Endothelial cell of umbilical vein (primary cell): ENCODE results near the gene AIDA. TPM values are rescaled to one million over a fixed set of nuclear protein-coding genes. Genes with fewer than 3 reads are reported as not detected.

Source experiments
- BruUV-seq: library from RNA; stranded (reverse); fragments of 400-500 nt; replicated peaks from 2 replicates; lab custom pipeline; 2021; lab: Mats Ljungman, UMichigan
- CTCF ChIA-PET: fragments of 300-600, 350-600 bp; sonication (Branson Sonifier 250); formaldehyde crosslinking; loops from one replicate; lab custom pipeline; 2021; ENCODE audit warnings: antibody characterized with exemption, inconsistent platforms; lab: Charles Lee
- POLR2A ChIA-PET: fragments of 300-600, 350-600 bp; sonication (Branson Sonifier 250); formaldehyde crosslinking; loops from one replicate; lab custom pipeline; 2021; ENCODE audit warnings: antibody characterized with exemption, inconsistent platforms; lab: Charles Lee
- DNase-seq: peaks from one replicate; pipeline ENCODE4 v3.0.0-alpha.2; 2011; ENCODE audit warnings: low read depth, low spot score
- FAIRE-seq: peaks from 2 replicates; lab custom pipeline; 2011; peaks lifted over from hg19 to GRCh38; lab: Jason Lieb, UNC
- H2AFZ ChIP-seq: 2 replicates; pipeline ENCODE4 v1.6.0; 2012; ENCODE audit warnings: low read depth, low read length, control low read depth, inconsistent platforms
- H3K27ac ChIP-seq: 2 replicates; pipeline ENCODE4 v1.5.1; 2011; ENCODE audit warnings: low read depth, mild to moderate bottlenecking, control low read depth, low read length, moderate library complexity; ENCODE audit not compliant: insufficient read depth
- H3K27me3 ChIP-seq, 2 experiments: 2 replicates each; pipeline versions ENCODE4 v1.6.0 to v1.6.1; 2011; ENCODE audit warnings: low read length in 2 of 2, mixed read lengths in 1 of 2; ENCODE audit not compliant: control insufficient read depth in 2 of 2, insufficient read depth in 2 of 2
- H3K36me3 ChIP-seq, 2 experiments: 2 replicates in 1 of 2; 3 replicates in 1 of 2; pipeline ENCODE4 v1.5.1; 2011; ENCODE audit warnings: low read length in 2 of 2, mild to moderate bottlenecking in 1 of 2, moderate library complexity in 1 of 2; ENCODE audit not compliant: control insufficient read depth in 2 of 2, insufficient read depth in 2 of 2; ENCODE audit errors: extremely low read depth in 1 of 2
- H3K4me1 ChIP-seq: 3 replicates; pipeline ENCODE4 v1.5.1; 2011; ENCODE audit warnings: mild to moderate bottlenecking, low read length; ENCODE audit not compliant: control insufficient read depth, insufficient read depth; ENCODE audit errors: extremely low read depth
- H3K4me2 ChIP-seq: 2 replicates; pipeline ENCODE4 v1.6.1; 2011; ENCODE audit warnings: low read length, control low read depth, mixed read lengths; ENCODE audit not compliant: insufficient read depth
- H3K4me3 ChIP-seq, 3 experiments: fragments of 200-600 bp in 1 of 3; sonication (generic), shearing (Covaris generic) in 1 of 3; replicated peaks in 1 of 3; 2 replicates each; pipeline ENCODE4 v1.5.1; 2011 to 2016; ENCODE audit warnings: control low read depth in 3 of 3, low read length in 3 of 3, mild to moderate bottlenecking in 2 of 3, inconsistent platforms in 1 of 3, low read depth in 1 of 3, moderate library complexity in 1 of 3; ENCODE audit not compliant: insufficient read depth in 1 of 3
- H3K79me2 ChIP-seq: 2 replicates; pipeline ENCODE4 v1.6.0; 2012; ENCODE audit warnings: low read length, inconsistent platforms; ENCODE audit not compliant: control insufficient read depth, insufficient read depth
- H3K9ac ChIP-seq: replicated peaks from 2 replicates; pipeline ENCODE3; 2011; ENCODE audit warnings: low read length, control low read depth; ENCODE audit not compliant: insufficient read depth; ENCODE audit errors: extremely low read depth
- H3K9me1 ChIP-seq: replicated peaks from 3 replicates; pipeline ENCODE4 v1.6.0; 2011; ENCODE audit warnings: mild to moderate bottlenecking, low read length; ENCODE audit not compliant: control insufficient read depth, insufficient read depth; ENCODE audit errors: extremely low read depth
- H3K9me3 ChIP-seq: replicated peaks from 2 replicates; pipeline ENCODE4 v1.5.1; 2012; ENCODE audit warnings: low read length, inconsistent platforms; ENCODE audit not compliant: control insufficient read depth, insufficient read depth
- H4K20me1 ChIP-seq: replicated peaks from 2 replicates; pipeline ENCODE3; 2011; ENCODE audit warnings: mild to moderate bottlenecking, low read length; ENCODE audit not compliant: control insufficient read depth, insufficient read depth; ENCODE audit errors: extremely low read depth
- CTCF ChIP-seq, 2 donors: IDR thresholded peaks; 1 replicate in 1 of 2; 2 replicates in 1 of 2; pipeline ENCODE4 v1.5.1; 2011; ENCODE audit warnings: low read length in 2 of 2, mild to moderate bottlenecking in 2 of 2, moderate library complexity in 2 of 2, control low read depth in 1 of 2, inconsistent platforms in 1 of 2, low read depth in 1 of 2; ENCODE audit not compliant: insufficient read depth in 1 of 2; ENCODE audit errors: extremely low read depth in 1 of 2
- FOS ChIP-seq: IDR thresholded peaks from 2 replicates; pipeline ENCODE4 v1.6.1; 2011; ENCODE audit warnings: mild to moderate bottlenecking, low read length, moderate library complexity, borderline replicate concordance; ENCODE audit not compliant: insufficient read depth
- GATA2 ChIP-seq: IDR thresholded peaks from 2 replicates; pipeline ENCODE4 v1.7.0; 2011; ENCODE audit warnings: low read depth, mild to moderate bottlenecking, moderate library complexity, mixed read lengths, low read length; ENCODE audit not compliant: insufficient read length, insufficient read depth
- JUN ChIP-seq: IDR thresholded peaks from 2 replicates; pipeline ENCODE4 v1.6.1; 2011; ENCODE audit warnings: borderline replicate concordance, low read depth; ENCODE audit not compliant: insufficient read length, insufficient read depth
- MAX ChIP-seq: IDR thresholded peaks from 2 replicates; pipeline ENCODE4 v1.6.1; 2011; ENCODE audit not compliant: insufficient read depth, insufficient read length
- MYC ChIP-seq: IDR thresholded peaks from one replicate; pipeline ENCODE4 v1.6.1; 2011; ENCODE audit warnings: mild to moderate bottlenecking, low read depth, low read length
- POLR2AphosphoS5 ChIP-seq: IDR thresholded peaks from 2 replicates; pipeline ENCODE4 v1.6.1; 2012; ENCODE audit warnings: low read depth, mild to moderate bottlenecking, control low read depth, low read length, moderate library complexity; ENCODE audit not compliant: insufficient read depth
- dilution Hi-C: fragments of 300-500 bp; cut with MboI; formaldehyde crosslinking; loops from one replicate; pipeline ENCODE4 v1.15.0; 2019; ENCODE audit warnings: low sequenced_read_pairs; ENCODE audit not compliant: extremely low pct_ligation_motif_present
- intact Hi-C: fragments of 100-400 bp; cut with micrococcal nuclease; formaldehyde crosslinking; loops from one replicate; pipeline ENCODE4 v1.10.0; 2022
- polyA plus RNA-seq, 4 experiments: library from polyadenylated mRNA; depleted of rRNA in 3 of 4; stranded (reverse) in 3 of 4; unstranded in 1 of 4; fragments of >200 nt; gene quantifications; 2 replicates each; pipeline versions ENCODE4 v1.2.1 to v1.2.3, GENCODE V29; 2011 to 2012; ENCODE audit warnings: missing spikeins in 1 of 4
- total RNA-seq: library from RNA; stranded (reverse); gene quantifications from 2 replicates; pipeline ENCODE4 v1.2.3, GENCODE V29; 2021

AIDA gene
- total and polyA plus RNA-seq, 2 donors (not counting 3 experiments of a cell fraction or from before 2014, with no cell fraction given), result 32.8 to 75.4 TPM

GRCh38 chr1:222663431-222663934 lies 48.8 kb downstream of the AIDA start:
- no TSS peak for BruUV-seq
- DNase-seq (no peak), FAIRE-seq (no peak)
- intact Hi-C loops (no loop called here), dilution Hi-C loops (no loop called here)
- no peak overlapping the region for H3K4me2 ChIP-seq
- no peaks in the 10 kb centered on the region for H3K9me1 ChIP-seq
- no peak overlapping the region for H3K9ac ChIP-seq
- H3K4me1 ChIP-seq, result no peaks in the 10 kb centered on the region
- H3K9me3 ChIP-seq, result no peaks in the 10 kb centered on the region
- no peak overlapping the region for H3K4me3 ChIP-seq
- H3K36me3 ChIP-seq, result peaks cover 33 to 36% of the 10 kb centered on the region in 2 experiments
- no peak overlapping the region for H2AFZ ChIP-seq
- no peaks in the 10 kb centered on the region for H3K27me3 ChIP-seq
- no peaks in the 10 kb centered on the region for H3K79me2 ChIP-seq
- ChIA-PET CTCF (interaction anchor here (0.7 kb wide), 1 partner anchor 198 kb away, joined by 3 read pairs; no protein-coding TSS in a partner anchor), POLR2A (no interaction called here)
- TF ChIP-seq MAX (no peak), MYC (no peak), POLR2AphosphoS5 (no peak), JUN (no peak), FOS (no peak), GATA2 (no peak), CTCF (IDR thresholded peaks at IDR 0.05; ENCODE audit: extremely low read depth in 1 of 2, insufficient read depth in 1 of 2, low read depth in 1 of 2, low read length in 2 of 2) (no peak)
- no peak overlapping the region for H3K27ac ChIP-seq
- no peaks in the 10 kb centered on the region for H4K20me1 ChIP-seq
